HTERT RPE-1 (cell line): ENCODE data around the gene GPR21.

Experiments used
- in situ Hi-C: fragments of 300-500 bp; cut with MboI; formaldehyde crosslinking; loops from 4 replicates; pipeline ENCODE4 v1.14.3; 2020; ENCODE audit warnings: low sequenced_read_pairs

The GPR21 gene

GRCh38 chr9:123031963-123032362, 1.5 kb upstream of the GPR21 start:
- in situ Hi-C loops: no loop called here

- in situ Hi-C loops: no loop called here
Observed at GRCh38 chr9:123033864-123034601, 566 bp downstream of the GPR21 start.

GRCh38 chr9:123034881-123035510, 1.5 kb downstream of the GPR21 start:
- in situ Hi-C loops: no loop called here

- in situ Hi-C loops: no loop called here
Observed at GRCh38 chr9:123035791-123036190, 2.3 kb downstream of the GPR21 start.

GRCh38 chr9:123036893-123037545, 3.6 kb downstream of the GPR21 start:
- in situ Hi-C loops: no loop called here

GRCh38 chr9:123039617-123040219, 6.3 kb downstream of the GPR21 start:
- in situ Hi-C loops: no loop called here

- in situ Hi-C loops: no loop called here
Observed at GRCh38 chr9:123040801-123041200, 7.3 kb downstream of the GPR21 start.

- in situ Hi-C loops: no loop called here
Observed at GRCh38 chr9:123041489-123041888, 8.0 kb downstream of the GPR21 start.

GRCh38 chr9:123043081-123043939, 9.8 kb downstream of the GPR21 start:
- in situ Hi-C loops: no loop called here

- in situ Hi-C loops: no loop called here
Observed at GRCh38 chr9:123044586-123044985, 11.1 kb downstream of the GPR21 start.

- in situ Hi-C loops: no loop called here
Observed at GRCh38 chr9:123046406-123047195, 13.1 kb downstream of the GPR21 start.

- in situ Hi-C loops: no loop called here
Observed at GRCh38 chr9:123048748-123049147, 15.3 kb downstream of the GPR21 start.

- in situ Hi-C loops: no loop called here
Observed at GRCh38 chr9:123049589-123050222, 16.2 kb downstream of the GPR21 start.

- in situ Hi-C loops: no loop called here
Observed at GRCh38 chr9:123053046-123053445, 19.6 kb downstream of the GPR21 start.

- in situ Hi-C loops: no loop called here
Observed at GRCh38 chr9:123053711-123054110, 20.2 kb downstream of the GPR21 start.

- in situ Hi-C loops: no loop called here
Observed at GRCh38 chr9:123058834-123059233, 25.4 kb downstream of the GPR21 start.

- in situ Hi-C loops: no loop called here
Observed at GRCh38 chr9:123059472-123060220, 26.2 kb downstream of the GPR21 start.

- in situ Hi-C loops: no loop called here
Observed at GRCh38 chr9:123061216-123061615, 27.7 kb downstream of the GPR21 start.
